ENCODE measurements around the gene LILRA6.
"Not testable (repeated sequence)": the region's sequence is repeated elsewhere in the genome, so short reads cannot be mapped to it uniquely, and the experiment has no call there.

LILRA6 gene

DNA sequence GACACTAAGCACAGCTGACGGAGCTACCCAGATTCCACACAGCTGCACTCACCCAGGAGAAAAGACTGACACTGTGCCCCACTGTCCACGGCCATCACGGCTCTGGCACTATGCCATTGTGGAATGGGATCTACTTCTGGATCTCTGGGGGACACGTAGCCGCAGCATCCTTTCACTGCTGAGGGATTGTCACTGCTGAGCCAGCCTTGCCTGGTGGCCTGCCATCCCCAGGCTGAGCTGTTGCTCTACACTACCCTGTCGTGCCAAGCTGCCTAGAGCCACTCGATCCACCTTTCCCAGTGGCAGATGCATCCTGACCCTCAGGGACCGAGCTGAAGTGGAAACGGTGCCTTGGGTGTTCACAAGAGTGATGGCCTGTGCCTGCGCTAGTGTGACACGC is 19.5 kb upstream of the LILRA6 start:
- DNase-seq: no peak

DNA sequence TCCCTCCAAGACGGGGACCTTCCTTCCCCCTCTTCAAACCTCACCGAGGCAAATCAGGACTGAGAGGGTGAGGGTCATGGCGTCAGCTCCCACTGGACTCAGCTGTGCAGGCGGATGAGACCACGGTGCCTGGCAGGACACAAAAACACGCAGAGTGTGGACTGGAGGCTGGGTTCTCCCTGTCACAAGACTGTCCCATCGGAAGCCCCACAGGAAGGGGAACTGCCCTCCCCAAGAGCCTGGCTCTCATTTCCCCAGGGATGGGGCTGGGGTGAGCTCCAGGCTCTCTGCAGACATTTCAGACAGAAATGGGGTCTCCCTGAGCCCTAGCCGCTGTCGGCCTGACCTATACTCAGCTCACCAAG is 14.5 kb upstream of the LILRA6 start, which contains the start of gene LILRB5:
Gene LILRB5 (minus strand): TSS at position 158 of the 365 bp plus-strand sequence. CDS start 80 bp downstream, at position 78.
- DNase-seq: no peak

DNA sequence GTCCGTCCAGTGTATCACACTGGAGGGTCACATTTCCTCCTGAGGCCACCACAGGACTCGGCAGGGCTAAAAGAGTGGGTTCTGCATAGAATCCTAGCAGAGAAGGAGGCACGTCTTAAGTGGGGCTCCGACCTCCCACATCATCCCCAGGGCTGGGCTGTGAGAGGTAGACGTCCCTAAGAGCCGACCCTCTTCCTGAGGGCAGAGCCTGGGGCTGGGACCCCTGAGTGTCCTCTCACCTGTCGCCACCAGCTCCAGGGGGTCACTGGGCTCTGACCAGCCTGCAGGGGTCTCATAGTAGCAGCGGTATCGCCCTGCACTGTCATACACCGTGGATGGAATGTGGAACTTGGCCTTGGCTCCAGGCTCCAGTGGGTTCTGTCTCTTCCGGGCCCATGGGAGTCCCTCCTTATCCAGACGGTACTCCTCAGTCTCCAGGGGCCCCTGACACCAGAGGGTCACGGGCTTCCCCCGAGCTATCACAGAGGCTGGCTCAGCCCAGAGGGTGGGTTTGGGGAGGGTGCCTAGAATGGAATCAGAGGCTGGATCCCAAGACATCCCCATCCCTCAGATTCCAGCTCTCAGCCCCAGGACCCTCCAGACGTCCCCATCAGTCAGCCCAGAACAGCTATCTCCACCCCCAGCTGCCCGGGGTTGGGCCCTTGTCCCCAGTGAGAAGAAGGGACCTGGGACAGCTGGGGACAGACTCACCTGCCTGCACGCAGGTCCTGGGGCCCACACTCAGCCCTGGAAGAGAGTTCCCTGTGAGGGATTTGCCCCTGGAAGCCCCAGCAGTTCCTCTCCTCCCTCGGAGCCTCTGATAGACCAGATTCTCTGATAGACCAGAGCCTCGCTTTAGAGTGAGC is 13.9 kb upstream of the LILRA6 start:
- no peak for DNase-seq

DNA sequence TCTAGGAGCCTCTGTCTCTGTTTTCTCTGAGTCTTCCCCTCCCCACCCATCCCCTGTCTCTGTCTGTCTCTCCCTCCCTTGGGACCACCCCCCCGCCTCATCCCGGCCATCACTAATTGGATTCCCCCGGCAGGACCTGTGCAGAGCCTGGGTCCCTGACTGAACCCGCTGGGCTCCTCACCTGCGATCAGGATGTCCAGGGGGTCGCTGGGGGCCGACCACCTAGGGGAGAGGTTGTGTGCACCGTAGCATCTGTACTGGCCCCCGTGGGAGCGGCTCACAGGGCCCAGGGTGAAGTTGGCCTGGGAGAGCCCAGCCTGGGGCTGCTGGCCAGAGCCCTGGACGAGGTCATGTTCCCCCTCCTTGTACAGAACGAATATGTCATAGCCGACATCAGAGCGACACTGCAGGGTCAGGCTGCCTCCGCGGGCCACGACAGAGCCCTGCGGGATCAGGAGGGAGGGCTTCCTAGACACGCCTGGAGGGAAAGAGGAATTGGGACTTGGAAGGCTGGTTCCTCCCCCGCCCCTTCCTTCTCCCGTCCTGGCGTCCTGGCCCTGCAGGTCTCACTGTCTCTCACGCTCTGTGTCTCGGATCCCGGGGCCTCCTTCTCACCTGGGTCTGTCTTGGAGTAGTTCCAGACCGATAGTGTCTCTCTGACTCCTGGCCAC is 12.7 kb upstream of the LILRA6 start:
- DNase-seq: no peak

DNA sequence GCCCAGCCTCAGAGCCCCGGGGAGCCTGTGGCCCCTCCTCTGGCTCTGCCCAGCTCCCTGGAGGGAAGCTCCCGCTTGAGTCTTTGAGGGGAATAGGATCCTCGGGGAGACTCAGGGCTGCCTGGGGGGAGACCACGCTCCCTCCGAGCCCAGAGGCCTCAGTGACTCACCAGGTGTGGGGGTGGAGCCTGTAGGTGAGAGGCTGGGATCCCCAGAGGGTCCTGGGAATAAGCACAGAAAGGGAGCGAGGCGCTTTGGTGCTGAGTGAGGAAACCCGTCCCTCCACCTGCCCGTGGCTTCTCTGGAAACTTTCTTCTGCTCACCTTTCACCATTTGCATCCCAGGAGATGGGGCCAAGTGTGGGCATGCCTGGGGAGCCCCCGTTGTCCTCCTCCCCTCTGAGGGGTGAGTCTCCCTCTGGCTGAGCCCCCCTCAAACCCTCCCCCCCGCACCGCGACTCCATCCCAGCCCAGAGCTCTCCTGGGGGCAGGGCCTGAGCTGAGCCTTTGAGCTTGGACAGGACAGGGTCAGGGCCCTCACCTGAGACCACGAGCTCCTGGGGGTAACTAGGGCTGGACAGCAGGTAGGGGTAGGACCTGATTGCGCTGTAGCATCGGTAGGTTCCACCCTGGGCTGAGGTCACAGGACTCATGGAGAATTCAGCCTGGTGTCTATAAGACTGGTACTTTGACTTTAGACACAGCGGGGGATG is 11.8 kb upstream of the LILRA6 start:
- DNase-seq: no peak

DNA sequence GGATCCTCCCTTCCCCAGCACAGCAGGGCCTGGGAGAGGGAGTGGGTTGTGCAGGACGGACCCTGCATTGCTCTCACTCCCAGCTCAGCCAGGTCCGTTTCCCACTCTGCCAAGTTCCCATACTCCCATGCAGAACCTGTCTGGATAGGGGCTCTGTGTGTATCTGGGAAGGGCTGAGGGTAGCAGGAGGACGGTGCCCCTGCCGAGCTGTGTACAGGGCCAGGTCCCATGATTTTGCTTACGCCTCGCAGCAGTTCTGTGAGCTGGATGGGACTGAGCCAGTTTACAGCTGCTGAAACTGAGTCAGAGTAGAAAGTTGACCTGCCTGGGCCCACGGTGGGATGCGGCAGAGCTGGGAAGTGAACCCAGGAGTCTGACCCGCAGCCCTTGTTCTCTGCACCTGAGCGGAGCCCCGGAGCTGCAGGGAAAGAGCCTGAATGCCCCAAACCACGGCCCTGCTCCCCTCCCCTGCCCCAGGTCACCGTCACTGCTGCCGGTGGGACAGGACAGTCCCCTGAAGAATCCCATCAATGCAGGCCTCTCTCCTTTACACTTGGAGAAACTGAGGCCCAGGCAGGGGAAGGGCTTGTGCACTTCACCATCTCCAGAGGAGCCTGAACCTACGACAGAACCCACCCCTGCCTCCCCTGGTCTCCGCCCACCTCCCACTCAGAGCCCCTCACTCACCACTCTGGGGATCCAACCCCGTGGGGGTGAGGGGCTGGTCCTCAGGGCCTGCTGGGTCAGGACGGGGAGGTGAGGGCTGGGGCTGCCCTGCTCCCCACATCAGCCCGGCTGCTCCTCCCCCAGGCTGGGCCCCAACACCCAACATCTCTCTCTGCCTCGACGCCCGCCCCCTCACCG is 11.0 kb upstream of the LILRA6 start:
- no peak for DNase-seq

DNA sequence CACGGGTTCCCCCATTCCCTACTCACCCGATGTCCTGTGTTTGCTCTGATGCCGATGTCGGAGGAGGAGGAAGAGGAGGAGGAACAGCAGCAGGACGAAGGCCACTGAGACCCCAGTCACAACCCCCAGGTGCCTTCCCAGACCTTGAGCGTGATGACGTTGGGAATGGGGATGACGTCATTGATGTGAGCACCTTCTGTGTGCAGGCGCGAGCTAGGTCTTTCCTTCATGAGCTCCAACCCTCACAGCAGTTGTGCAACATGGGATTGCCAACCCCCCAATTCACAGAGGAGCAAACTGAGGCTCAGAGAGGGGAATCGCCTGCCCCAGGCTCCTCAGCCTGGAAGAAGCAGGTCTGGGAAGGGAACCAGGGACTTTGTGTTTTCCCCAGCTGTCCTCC is 10.3 kb upstream of the LILRA6 start:
- DNase-seq: no peak

DNA sequence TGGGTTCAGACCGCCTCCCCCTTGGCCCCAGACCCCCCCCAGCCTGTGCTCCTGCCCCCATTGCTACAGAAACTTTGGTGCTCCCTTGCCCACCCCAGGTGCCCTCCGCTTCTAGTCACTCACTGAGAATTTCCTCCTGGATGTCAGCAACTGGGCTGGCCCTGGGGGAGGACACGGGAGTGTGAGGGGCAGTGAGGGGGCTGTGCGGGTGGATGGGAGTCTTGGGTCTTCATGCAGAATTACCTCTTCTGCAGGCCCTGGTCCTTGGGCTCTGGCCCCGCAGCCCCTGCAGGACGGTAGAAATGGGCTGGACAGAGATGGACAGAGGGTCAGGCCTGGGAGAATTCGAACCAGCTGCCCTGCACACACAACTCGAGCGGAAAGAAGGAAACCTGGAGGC is 9.7 kb upstream of the LILRA6 start:
- DNase-seq: no peak

DNA sequence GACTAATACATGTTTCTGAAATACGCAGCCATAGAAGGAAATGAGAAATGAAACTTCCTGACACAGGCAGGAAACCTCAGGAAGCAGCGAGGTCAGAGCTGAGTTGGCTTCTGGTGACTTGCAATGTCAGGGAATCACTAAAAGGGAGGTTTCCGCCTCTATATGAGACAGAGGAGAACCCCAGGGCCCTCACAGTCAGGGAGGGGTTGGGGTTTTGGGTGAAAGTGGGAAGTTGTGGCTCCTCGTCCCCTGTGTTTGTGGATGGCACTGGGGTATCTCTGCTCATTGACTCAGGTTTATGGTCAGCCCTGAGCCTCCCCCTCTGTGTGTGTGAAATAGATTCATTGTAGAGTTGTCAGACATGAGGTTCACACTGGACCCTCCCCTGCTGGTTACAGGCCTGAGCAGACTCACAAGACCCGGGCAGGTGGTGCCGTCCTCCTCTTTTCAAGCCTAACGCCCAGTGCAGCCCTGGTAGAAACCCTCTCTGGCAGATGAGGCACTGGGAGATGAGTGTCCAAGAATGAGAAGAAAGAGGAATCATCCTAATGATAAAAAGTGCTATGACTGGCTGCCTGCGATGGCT is 5.5 kb upstream of the LILRA6 start:
- no peak for DNase-seq

DNA sequence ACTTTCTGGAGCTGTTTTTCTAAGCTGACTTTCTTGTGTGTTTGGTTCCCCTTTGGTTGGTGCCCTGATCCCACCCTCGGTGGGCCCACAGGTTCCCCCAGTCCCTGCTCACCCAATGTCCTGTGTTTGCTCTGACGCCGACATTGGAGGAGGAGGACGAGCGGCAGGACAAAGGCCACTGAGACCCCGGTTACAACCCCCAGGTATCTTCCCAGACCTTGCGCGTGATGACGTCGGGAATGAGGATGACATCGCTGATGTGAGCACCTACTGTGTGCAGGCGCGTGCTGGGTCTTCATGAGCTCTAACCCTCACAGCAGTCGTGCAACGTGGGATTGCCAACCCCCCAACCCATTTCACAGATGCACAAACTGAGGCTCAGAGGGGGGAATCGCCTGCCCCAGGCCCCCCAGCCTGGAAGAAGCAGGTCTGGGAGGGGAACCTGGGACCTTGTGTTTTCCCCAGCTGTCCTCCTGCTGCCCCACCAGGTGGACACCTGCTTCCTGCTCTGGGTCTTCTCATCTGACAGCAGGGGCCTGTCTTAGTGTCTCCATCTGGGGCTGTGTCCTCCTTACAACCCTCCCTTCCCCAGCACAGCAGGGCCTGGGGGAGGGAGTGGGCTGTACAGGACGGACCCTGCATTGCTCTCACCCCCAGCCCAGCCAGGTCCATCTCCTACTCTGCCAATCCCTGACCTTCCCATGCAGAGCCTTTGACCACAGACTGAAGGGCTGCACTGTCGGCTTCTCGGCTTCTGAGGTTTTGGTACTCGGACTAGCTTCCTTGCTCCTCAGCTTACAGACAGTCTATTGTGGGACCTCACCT is 4.7 kb upstream of the LILRA6 start:
- no peak for DNase-seq

DNA sequence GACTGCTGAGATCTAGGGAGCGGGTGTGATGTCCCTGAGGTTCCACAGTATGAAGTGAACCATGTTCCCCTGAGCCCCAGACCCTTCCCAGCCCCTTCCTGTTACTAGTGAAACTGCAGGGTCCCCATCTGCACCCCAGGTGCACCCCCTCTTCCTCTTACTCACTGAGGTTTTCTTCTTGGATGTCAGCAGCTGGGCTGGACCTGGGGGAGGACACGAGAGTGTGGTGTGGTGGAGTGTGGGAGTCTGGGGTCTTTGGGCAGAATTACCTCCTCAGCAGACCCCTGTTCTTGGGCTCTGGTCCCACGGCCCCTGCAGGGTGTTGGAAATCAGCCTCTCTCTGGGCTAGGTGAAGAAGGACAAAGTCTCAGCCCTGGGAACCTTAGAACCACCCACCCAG is 3.3 kb upstream of the LILRA6 start:
- no peak for DNase-seq

DNA sequence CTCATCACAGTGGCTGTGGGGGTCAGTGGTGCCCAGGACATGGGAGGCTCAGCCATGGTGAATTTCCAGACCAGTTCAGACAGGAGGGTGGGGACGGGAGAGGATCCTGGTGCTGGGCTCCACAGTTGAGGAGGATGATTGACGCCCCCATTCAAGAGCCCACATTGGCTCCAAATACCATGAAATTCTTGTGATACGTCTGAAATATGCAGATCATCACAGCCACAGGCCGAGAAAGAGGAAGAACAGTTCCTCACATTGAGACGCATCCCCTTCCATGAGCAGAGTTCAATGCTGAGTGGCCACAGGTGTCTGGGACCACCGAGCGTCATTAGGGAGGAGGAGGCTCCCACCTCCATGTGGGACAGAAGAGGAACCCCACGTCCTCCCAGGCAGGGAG is 1.2 kb upstream of the LILRA6 start:
- not testable (repeated sequence) for DNase-seq

DNA sequence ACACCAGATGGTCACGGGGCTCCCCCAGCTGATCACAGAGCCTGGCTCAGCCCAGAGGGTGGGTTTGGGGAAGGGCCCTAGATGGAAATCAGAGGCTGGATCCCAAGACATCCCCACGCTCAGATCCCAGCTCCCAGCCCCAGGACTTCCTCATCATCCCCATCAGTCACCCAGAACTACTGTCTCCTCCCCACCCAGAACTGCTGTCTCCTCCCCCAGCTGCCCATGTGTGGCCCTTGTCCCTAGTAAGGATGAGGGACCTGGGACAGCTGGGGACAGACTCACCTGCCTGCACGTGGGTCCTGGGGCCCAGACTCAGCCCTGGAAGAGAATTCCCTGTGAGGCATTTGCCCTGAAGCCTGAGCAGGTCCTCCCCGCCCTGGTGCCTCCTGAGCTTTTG is 356 bp downstream of the LILRA6 start:
- not testable (repeated sequence) for DNase-seq

DNA sequence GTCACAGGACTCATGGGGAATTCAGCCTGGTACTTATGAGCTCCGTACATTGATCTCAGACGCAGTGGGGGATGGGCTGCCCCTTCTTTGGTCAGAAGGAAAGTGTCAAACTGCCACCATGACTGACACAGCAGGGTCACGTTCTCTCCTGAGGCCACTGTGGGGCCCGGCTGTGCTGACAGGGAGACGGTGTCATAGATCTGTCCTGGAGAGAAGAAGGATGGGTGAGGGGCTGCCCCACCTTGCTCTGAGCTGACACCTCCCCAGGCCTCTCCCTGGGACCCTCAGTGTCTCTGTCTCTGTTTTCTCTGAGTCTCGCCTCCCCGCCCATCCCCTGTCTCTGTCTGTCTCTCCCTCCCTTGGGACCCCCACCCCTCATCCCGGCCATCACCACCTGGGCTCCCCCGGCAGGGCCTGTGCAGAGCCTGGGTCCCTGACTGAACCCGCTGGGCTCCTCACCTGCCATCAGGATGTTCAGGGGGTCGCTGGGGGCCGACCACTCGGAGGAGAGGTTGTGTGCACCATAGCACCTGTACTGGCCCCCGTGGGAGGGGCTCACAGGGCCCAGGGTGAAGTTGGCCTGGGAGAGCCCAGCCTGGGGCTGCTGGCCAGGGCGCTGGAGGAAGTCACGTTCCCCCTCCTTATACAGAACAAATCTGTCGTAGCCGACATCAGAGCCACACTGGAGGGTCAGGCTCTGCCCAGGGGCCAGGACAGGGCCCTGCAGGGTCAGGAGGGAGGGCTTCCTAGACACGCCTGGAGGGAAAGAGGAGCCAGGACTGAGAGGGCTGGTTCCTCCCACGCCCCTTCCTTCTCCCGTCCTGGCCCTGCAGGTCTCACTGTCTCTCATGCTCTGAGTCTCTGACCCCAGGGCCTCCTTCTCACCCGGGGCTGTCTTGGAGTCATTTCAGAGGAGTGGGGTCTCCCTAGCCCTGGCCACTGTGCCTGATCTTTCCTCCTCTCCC is 1.9 kb downstream of the LILRA6 start:
- not testable (repeated sequence) for DNase-seq

DNA sequence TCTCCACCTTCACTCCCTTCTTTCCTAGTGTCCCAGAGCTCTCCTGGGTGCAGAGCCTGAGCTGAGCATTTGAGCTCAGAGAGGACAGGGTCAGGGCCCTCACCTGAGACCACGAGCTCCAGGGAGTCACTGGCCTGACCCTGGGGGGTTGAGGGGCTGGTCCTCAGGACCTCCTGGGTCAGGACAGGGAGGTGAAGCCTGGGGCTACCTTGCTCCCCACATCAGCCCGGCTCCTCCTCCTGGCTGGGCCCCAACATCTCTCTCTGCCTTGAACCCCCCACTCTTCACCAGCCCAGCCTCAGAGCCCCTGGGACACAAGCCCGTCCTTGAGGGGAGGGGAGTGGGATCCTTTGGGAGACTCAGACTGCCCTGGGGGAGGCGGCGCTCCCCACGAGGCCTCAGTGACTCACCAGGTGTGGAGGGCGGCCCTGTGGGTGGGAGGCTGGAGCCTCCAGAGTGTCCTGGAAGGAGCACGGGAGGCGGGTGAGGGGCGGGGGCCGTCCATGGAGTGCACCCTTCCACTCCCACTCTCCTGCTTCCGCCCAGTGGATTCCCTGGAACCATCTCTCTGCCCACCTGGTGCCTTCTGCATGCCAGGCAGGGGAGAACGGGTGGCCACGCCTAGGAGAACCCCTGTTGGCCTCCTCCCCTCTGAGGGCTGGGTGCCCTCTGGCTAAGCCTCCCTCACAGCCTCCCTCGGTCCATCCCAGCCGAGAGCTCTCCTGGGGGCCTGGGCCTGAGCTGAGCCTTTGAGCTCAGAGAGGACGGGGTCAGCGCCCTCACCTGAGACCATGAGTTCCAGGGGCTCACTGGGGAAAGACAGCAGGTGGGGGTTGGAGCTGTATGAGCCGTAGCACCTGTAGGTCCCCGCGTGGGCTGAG is 2.9 kb downstream of the LILRA6 start:
- not testable (repeated sequence) for DNase-seq

DNA sequence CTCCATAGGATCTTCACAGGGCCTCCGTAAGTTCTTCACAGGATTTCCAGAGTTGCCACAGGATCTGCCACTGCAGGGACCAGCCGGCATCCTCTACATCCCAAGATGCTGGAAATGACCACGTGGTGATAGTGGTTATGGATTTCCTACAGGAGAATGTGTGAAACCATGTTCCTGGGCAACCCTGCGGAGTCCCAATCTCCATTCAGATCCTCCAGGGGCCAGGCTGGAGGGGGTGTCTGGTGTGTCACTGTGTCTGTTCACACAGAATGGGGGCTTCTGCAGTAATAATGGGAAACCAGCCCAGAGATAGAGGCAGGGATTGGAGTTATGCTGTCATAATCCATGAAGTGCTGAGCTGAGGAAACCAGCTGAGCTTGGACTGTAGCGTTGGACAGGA is 8.6 kb downstream of the LILRA6 start:
- DNase-seq: no peak

DNA sequence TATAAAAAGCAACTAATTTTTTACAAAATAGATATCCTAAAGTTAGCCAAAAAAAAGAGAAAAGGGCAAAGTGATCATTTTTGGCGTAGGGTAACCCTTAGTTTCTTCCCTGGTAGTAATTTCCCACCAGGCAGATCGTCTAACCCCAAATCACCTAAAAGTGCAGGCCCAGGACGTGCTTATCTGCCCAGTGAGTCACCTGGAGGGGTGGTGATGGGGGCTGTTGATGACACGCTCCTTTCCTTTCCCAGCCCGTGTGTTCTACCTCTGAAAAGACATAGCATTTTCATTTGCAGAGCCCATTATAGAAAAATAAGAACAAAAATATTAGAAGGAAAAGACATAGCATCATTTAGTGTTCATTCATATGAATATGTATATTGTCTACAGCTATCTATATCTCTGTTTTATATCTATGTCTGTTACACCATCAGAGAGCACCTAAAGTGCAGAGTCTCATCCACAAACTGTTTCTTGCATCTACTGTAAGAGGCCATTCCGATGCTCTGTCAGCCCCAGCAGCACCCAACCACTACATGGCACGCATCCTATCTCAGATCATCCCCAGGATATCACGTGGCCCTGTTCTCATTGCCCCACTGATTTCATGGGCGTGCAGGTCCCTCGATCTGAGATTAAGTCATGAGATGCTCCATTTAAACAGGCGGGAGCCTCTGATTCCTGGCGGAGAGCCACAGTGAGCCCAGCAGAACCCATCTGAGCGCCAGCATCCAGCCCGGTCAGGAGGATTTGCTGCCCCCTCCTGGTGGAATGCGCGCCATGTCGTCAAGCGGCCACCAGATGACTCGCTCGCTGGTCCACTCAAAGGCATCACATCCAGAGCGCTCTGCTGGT is 11.3 kb downstream of the LILRA6 start:
- DNase-seq: peak; percentile 68

DNA sequence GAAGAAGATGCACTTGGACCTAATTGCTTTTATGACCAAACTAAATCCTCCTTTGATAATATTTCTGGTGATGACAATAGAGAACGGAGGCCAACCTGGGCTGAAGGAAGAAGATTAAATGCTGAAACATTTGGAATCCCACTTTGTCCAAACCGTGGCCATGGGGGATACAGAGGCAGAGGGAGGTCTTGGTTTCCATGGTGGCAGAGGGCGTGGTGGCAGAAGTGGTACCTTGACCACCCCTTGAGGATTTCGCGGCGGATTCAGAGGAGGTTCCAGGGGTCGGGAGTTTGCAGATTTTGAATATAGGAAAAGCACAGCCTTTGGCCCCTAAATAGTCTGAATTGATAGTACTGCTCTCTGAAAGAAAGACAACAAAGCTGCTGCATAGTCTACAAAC is 12.6 kb downstream of the LILRA6 start:
- no peak for DNase-seq

Measured in DMS79 (cell line).